GM23338 (cell line): ENCODE measurements around the gene RMDN3. TPM values are rescaled to one million over a fixed set of nuclear protein-coding genes. Genes with fewer than 3 reads are reported as not detected.

Experiments used
- ATAC-seq: fragments of 200-7000 bp; cut with Tn5 transposase; 3 replicates; pipeline ENCODE4 v1.9.1; 2020
- DNase-seq: peaks from one replicate; pipeline ENCODE4 v3.0.0-alpha.2; 2015; ENCODE audit warnings: low spot score
- H2AFZ ChIP-seq: fragments of 200-600 bp; sonication (generic); 2 replicates; pipeline ENCODE4 v1.8.0; 2016; ENCODE audit warnings: antibody characterized with exemption, mild to moderate bottlenecking, moderate library complexity
- H3F3A ChIP-seq: fragments of 200-600 bp; sonication (generic); replicated peaks from 2 replicates; pipeline ENCODE4 v1.8.0; 2017; ENCODE audit warnings: antibody characterized with exemption, mixed run types, low read depth
- H3K27ac ChIP-seq: fragments of 200-600 bp; sonication (generic); 2 replicates; pipeline ENCODE4 v1.6.1; 2016; ENCODE audit warnings: low read depth
- H3K27me3 ChIP-seq: fragments of 200-600 bp; sonication (generic); 2 replicates; pipeline ENCODE4 v1.8.0; 2016; ENCODE audit warnings: mild to moderate bottlenecking, mixed run types, moderate library complexity; ENCODE audit not compliant: insufficient read depth
- H3K36me3 ChIP-seq: fragments of 200-600 bp; sonication (generic); 2 replicates; pipeline ENCODE4 v1.8.0; 2016; ENCODE audit warnings: mild to moderate bottlenecking; ENCODE audit not compliant: insufficient read depth
- H3K4me1 ChIP-seq: fragments of 200-600 bp; sonication (generic); 2 replicates; pipeline ENCODE4 v1.8.0; 2016; ENCODE audit warnings: mild to moderate bottlenecking, moderate library complexity; ENCODE audit not compliant: insufficient read depth
- H3K4me2 ChIP-seq: fragments of 200-600 bp; sonication (generic); 2 replicates; pipeline ENCODE4 v1.7.1; 2017; ENCODE audit warnings: mixed run types
- H3K4me3 ChIP-seq: fragments of 200-600 bp; sonication (generic); 2 replicates; pipeline ENCODE4 v1.6.1; 2016; ENCODE audit warnings: mixed run types
- H3K79me2 ChIP-seq: fragments of 200-600 bp; sonication (generic); replicated peaks from 2 replicates; pipeline ENCODE4 v1.8.0; 2017; ENCODE audit warnings: mild to moderate bottlenecking; ENCODE audit not compliant: insufficient read depth
- H3K9me2 ChIP-seq: fragments of 200-600 bp; sonication (generic); 2 replicates; pipeline ENCODE4 v1.8.0; 2017; ENCODE audit not compliant: insufficient read depth
- H4K20me1 ChIP-seq: fragments of 200-600 bp; sonication (generic); replicated peaks from 2 replicates; pipeline ENCODE4 v1.8.0; 2017; ENCODE audit warnings: mild to moderate bottlenecking; ENCODE audit not compliant: insufficient read depth
- H3K27ac Mint-ChIP-seq: 2 replicates; pipeline ENCODE4 v1.8.0; 2020; ENCODE audit warnings: inconsistent platforms, mild to moderate bottlenecking, moderate library complexity, mixed read lengths
- H3K27me3 Mint-ChIP-seq: 3 replicates; pipeline ENCODE4 v1.8.0; 2022; ENCODE audit warnings: low read depth, mild to moderate bottlenecking, moderate library complexity, mixed read lengths, inconsistent platforms; ENCODE audit not compliant: insufficient read depth, poor library complexity
- H3K36me3 Mint-ChIP-seq: 3 replicates; pipeline ENCODE4 v1.8.0; 2021; ENCODE audit warnings: low read depth, mild to moderate bottlenecking, inconsistent platforms, moderate library complexity, mixed read lengths
- H3K4me1 Mint-ChIP-seq: 3 replicates; pipeline ENCODE4 v1.8.0; 2020; ENCODE audit warnings: mild to moderate bottlenecking, inconsistent platforms, mixed read lengths
- H3K4me3 Mint-ChIP-seq: 3 replicates; pipeline ENCODE4 v1.8.0; 2021; ENCODE audit warnings: moderate library complexity, mild to moderate bottlenecking, inconsistent platforms, mixed read lengths
- H3K9me3 Mint-ChIP-seq: 3 replicates; pipeline ENCODE4 v1.8.0; 2020; ENCODE audit warnings: moderate library complexity, mild to moderate bottlenecking, inconsistent platforms, mixed read lengths
- CREB1 ChIP-seq: fragments of 250-450 bp; sonication (Bioruptor Pico); IDR thresholded peaks from 2 replicates; pipeline ENCODE4 v1.5.0; 2020; ENCODE audit warnings: low read depth, mild to moderate bottlenecking, moderate library complexity
- CTCF ChIP-seq, 2 experiments: fragments of 200-600 bp in 1 of 2; sonication (generic) in 1 of 2; conservative IDR thresholded peaks; 2 replicates each; pipeline versions ENCODE4 v1.5.1 to v1.6.1; 2016 to 2017; ENCODE audit warnings: antibody characterized with exemption in 2 of 2, low read depth in 2 of 2, mild to moderate bottlenecking in 2 of 2, moderate library complexity in 1 of 2
- EZH2phosphoT487 ChIP-seq: fragments of 200-600 bp; sonication (generic); IDR thresholded peaks from one replicate; pipeline ENCODE4 v1.8.1; 2018; ENCODE audit warnings: antibody characterized with exemption; ENCODE audit not compliant: unreplicated experiment
- JUNB ChIP-seq: IDR thresholded peaks from one replicate; pipeline ENCODE4 v1.6.1; 2016; ENCODE audit warnings: antibody characterized with exemption; ENCODE audit not compliant: unreplicated experiment
- NANOG ChIP-seq: IDR thresholded peaks from 2 replicates; pipeline ENCODE4 v1.6.1; 2016; ENCODE audit warnings: antibody characterized with exemption, borderline replicate concordance
- POLR2AphosphoS5 ChIP-seq: IDR thresholded peaks from 2 replicates; pipeline ENCODE4 v1.6.1; 2016; ENCODE audit warnings: antibody characterized with exemption, low read depth
- REST ChIP-seq: IDR thresholded peaks from one replicate; pipeline ENCODE4 v1.6.1; 2018; ENCODE audit warnings: antibody characterized with exemption; ENCODE audit not compliant: unreplicated experiment
- STAT1 ChIP-seq: IDR thresholded peaks from one replicate; pipeline ENCODE4 v1.6.1; 2016; ENCODE audit warnings: antibody characterized with exemption; ENCODE audit not compliant: unreplicated experiment
- ZNF331 ChIP-seq: fragments of 250-450 bp; sonication (Bioruptor Pico); IDR thresholded peaks from 2 replicates; pipeline ENCODE4 v1.5.0; 2020; ENCODE audit warnings: low read depth, mild to moderate bottlenecking, moderate library complexity
- polyA plus RNA-seq: library from polyadenylated mRNA; unstranded; fragments of >200 nt; fragmentation: Nextera tagmentation; extraction: Ambion mirVana; gene quantifications from 2 replicates; pipeline ENCODE4 v1.2.1, GENCODE V29; 2016
- total RNA-seq: library from RNA; depleted of rRNA; stranded (reverse); fragments of >200 nt; shearing (Covaris generic); gene quantifications from 2 replicates; pipeline ENCODE4 v1.2.3, GENCODE V29; 2014

Gene RMDN3
- total and polyA plus RNA-seq, 2 experiments from 2014 or later: 15.6 to 17.0 TPM

DNA sequence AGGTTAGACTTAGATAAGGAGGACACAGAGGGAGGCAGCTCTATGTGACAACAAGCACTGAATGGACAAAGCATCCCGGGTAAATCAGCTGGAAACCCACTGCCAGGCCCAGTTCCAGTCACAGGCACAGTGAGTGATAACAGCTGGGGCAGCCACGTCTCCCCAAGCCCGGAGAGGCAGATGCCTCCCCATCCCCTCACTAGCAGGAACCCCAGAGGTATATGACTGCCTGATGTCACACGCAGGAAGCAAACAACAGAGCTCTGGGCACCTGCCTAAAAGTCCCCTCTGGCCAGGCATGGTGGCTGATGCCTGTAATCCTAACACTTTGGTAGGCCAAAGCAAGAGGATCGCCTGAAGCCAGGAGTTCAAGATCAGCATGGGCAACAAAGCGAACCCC lies 32.9 kb upstream of the RMDN3 start:
- H2AFZ ChIP-seq: no peak overlapping the region
- Mint-ChIP-seq H3K4me3 (peak overlapping the region; percentile 60), H3K36me3 (peaks cover 7% of the 10 kb centered on the region; the same call in 2 of the 3 replicates), H3K9me3 (no peaks in the 10 kb centered on the region), H3K4me1 (peaks cover 59% of the 10 kb centered on the region), H3K27me3 (peaks cover 13% of the 10 kb centered on the region), H3K27ac (peak overlapping the region; percentile 86)
- H3K9me2 ChIP-seq: no peaks in the 10 kb centered on the region
- H3K27ac ChIP-seq: peak overlapping the region; percentile 16; the same call in 1 of the 2 replicates
- TF ChIP-seq REST (no peak), CTCF (conservative IDR thresholded peaks at IDR 0.05; ENCODE audit: low read depth in 2 of 2) (no peak), STAT1 (no peak)
- H3K4me3 ChIP-seq: peak overlapping the region; percentile 41; the same call in 1 of the 2 replicates
- H4K20me1 ChIP-seq: 0 out of 2 replicates have a peak, but pooled peaks cover 3% of the 10 kb centered on the region
- peaks cover 9% of the 10 kb centered on the region; the same call in 1 of the 2 replicates for H3F3A ChIP-seq
- H3K4me2 ChIP-seq: peak overlapping the region; percentile 72
- H3K27me3 ChIP-seq: no peaks in the 10 kb centered on the region
- H3K4me1 ChIP-seq: peaks cover 52% of the 10 kb centered on the region
- DNase-seq (peak; percentile 37), ATAC-seq (peak; percentile 13)
- peaks cover 33% of the 10 kb centered on the region for H3K79me2 ChIP-seq
- no peaks in the 10 kb centered on the region for H3K36me3 ChIP-seq

GRCh38 chr15:40787344-40787841 lies 32.3 kb upstream of the RMDN3 start:
- peaks cover 13% of the 10 kb centered on the region for H3K27me3 Mint-ChIP-seq

More at GRCh38 chr15:40787344-40787841, 32.3 kb upstream of the RMDN3 start:
- H3K27ac Mint-ChIP-seq: peak overlapping the region; percentile 96
- Histone ChIP-seq H3K4me1 (peaks cover 52% of the 10 kb centered on the region), H3K27ac (peak overlapping the region; percentile 60; the same call in 1 of the 2 replicates), H3K4me3 (peak overlapping the region; percentile 41), H2AFZ (no peak overlapping the region), H3K79me2 (peaks cover 32% of the 10 kb centered on the region), H3K9me2 (no peaks in the 10 kb centered on the region), H4K20me1 (0 out of 2 replicates have a peak, but pooled peaks cover 3% of the 10 kb centered on the region), H3F3A (peaks cover 9% of the 10 kb centered on the region; the same call in 1 of the 2 replicates), H3K27me3 (no peaks in the 10 kb centered on the region), H3K4me2 (peak overlapping the region; percentile 72), H3K36me3 (no peaks in the 10 kb centered on the region)
- TF ChIP-seq JUNB: no peak
- no peak for TF ChIP-seq CREB1 (CRISPR knock-in tag)
- no peak for TF ChIP-seq ZNF331 (CRISPR knock-in tag)
- no peak for TF ChIP-seq NANOG
- no peak for TF ChIP-seq EZH2phosphoT487
- TF ChIP-seq CTCF (conservative IDR thresholded peaks at IDR 0.05; ENCODE audit: low read depth in 2 of 2): no peak
- no peak for TF ChIP-seq STAT1
- TF ChIP-seq REST: no peak
- peak; percentile 56; the same call in 1 of the 2 replicates for TF ChIP-seq POLR2AphosphoS5
- H3K4me3 Mint-ChIP-seq: peak overlapping the region; percentile 60
- ATAC-seq: peak; percentile 86
- peaks cover 64% of the 10 kb centered on the region for H3K4me1 Mint-ChIP-seq
- peak; percentile 94 for DNase-seq
- H3K9me3 Mint-ChIP-seq: no peaks in the 10 kb centered on the region
- peaks cover 6% of the 10 kb centered on the region; the same call in 1 of the 3 replicates for H3K36me3 Mint-ChIP-seq
